Measurements from ENCODE around the gene CNTNAP2. TPM values are rescaled to one million over a fixed set of nuclear protein-coding genes. Genes with fewer than 3 reads are reported as not detected.

The CNTNAP2 gene
- total and polyA plus RNA-seq, 8 donors: 0.94 to 42.5 (median 38.6) TPM

DNA sequence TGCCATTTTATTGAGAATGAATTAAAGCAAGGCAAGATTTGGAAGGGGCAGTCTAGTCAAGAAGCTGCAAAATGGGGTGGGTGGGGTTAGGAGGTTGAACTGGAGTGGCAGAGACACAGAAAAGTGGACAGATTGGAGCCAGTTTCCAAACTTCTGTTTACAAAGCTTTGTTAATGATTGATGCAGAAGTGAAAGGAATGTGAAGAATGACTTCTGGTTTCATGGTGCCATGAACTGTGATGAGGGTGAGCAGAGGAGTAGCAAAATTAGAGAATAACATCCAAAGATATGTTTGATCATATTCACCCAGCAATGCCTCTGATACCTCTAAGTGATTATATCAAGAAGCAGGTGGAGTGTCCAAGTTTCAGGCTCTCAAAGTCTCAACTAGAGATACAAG lies 1356.0 kb downstream of the CNTNAP2 start:
- Histone ChIP-seq H3K27me3 (no peaks in the 10 kb centered on the region), H3K4me1 (no peaks in the 10 kb centered on the region), H3K36me3 (no peaks in the 10 kb centered on the region), H3K27ac (no peak overlapping the region), H3K9me3 (peaks cover 0 to 8% of the 10 kb centered on the region in 2 donors), H3K4me3 (no peak overlapping the region)
- TF ChIP-seq, protein P1, sequence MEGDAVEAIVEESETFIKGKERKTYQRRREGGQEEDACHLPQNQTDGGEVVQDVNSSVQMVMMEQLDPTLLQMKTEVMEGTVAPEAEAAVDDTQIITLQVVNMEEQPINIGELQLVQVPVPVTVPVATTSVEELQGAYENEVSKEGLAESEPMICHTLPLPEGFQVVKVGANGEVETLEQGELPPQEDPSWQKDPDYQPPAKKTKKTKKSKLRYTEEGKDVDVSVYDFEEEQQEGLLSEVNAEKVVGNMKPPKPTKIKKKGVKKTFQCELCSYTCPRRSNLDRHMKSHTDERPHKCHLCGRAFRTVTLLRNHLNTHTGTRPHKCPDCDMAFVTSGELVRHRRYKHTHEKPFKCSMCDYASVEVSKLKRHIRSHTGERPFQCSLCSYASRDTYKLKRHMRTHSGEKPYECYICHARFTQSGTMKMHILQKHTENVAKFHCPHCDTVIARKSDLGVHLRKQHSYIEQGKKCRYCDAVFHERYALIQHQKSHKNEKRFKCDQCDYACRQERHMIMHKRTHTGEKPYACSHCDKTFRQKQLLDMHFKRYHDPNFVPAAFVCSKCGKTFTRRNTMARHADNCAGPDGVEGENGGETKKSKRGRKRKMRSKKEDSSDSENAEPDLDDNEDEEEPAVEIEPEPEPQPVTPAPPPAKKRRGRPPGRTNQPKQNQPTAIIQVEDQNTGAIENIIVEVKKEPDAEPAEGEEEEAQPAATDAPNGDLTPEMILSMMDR (IDR thresholded peaks at IDR 0.05): no peak
- intact Hi-C loops (cut with DNase I): no loop called here
- DNase-seq (no peak), ATAC-seq (no peak)

- intact Hi-C loops (cut with DNase I): no loop called here
- H3K4me1 ChIP-seq: no peaks in the 10 kb centered on the region
- DNase-seq: no peak
- TF ChIP-seq, protein P1 (IDR thresholded peaks at IDR 0.05): no peak
- no peak for ATAC-seq
- H3K4me3 ChIP-seq: no peak overlapping the region
- H3K36me3 ChIP-seq: no peaks in the 10 kb centered on the region
- H3K9me3 ChIP-seq: peaks cover 0 to 4% of the 10 kb centered on the region in 2 donors
- no peaks in the 10 kb centered on the region for H3K27me3 ChIP-seq
- H3K27ac ChIP-seq: no peak overlapping the region
These were observed 1358.3 kb downstream of the CNTNAP2 start for GRCh38 chr7:147474862-147475261.

DNA sequence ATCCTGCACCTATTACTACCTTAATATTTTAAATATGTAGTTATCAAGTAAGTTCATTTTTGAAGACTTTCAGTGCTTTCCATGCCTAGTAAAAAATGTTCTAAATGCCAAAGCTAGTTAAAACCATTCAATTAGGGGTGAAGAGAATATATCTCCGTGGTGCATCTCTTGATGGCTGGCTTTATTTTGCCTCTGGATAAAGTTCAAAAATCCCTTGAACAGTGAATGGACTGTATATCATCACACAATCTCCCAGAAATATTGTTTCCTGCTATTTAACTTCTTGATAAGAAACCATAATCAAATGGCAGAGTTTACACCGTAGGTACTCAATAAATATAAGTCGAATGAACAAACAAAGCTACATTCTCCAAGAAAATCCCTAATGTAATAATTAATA lies 1360.9 kb downstream of the CNTNAP2 start:
- no peak for ATAC-seq
- intact Hi-C loops (cut with DNase I): no loop called here

GRCh38 chr7:147478796-147479195 lies 1362.2 kb downstream of the CNTNAP2 start:
- no peak for DNase-seq
- ATAC-seq: no peak
- intact Hi-C loops (cut with DNase I): no loop called here
- Histone ChIP-seq H3K9me3 (peaks cover 0 to 3% of the 10 kb centered on the region in 2 donors), H3K27me3 (no peaks in the 10 kb centered on the region), H3K36me3 (no peaks in the 10 kb centered on the region), H3K4me1 (no peaks in the 10 kb centered on the region), H3K27ac (no peak overlapping the region), H3K4me3 (no peak overlapping the region)
- TF ChIP-seq, protein P1 (IDR thresholded peaks at IDR 0.05): no peak

More for the DNA sequence above, 1360.9 kb downstream of the CNTNAP2 start:
- Histone ChIP-seq H3K27ac (no peak overlapping the region), H3K36me3 (no peaks in the 10 kb centered on the region), H3K4me1 (no peaks in the 10 kb centered on the region), H3K4me3 (no peak overlapping the region), H3K9me3 (peaks cover 0 to 4% of the 10 kb centered on the region in 2 donors), H3K27me3 (no peaks in the 10 kb centered on the region)
- TF ChIP-seq, protein P1 (IDR thresholded peaks at IDR 0.05): no peak
- DNase-seq: no peak

DNA sequence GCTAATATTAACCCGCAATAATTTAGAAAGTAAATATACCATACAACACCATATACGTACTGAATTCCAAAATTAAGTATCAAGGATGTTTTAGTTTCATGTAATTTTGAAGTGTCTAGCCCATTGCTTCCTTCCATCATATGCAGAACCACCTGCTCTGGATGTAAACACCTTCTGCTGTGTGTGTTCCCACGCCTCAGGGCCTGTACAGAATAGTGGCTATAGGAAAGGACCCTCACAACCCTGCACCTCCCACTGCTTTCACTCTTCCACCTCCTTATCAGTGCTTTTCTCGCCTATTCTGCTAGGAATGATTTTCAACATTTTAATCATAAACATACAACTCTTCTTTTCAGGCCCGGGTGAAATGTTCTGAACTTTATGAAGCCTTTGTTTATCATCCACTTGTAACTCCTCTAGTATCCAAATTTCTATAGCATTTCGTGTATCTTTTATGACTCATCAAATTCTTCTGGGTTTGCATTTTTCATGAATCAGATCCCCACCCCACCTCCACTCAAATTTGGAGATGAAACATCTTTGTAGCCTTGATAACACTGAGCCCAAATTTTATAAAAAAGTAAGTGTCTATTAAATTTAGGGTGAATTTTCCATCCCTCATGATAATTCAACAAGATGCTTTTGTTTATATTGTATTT lies 1367.2 kb downstream of the CNTNAP2 start:
- Histone ChIP-seq H3K4me3 (no peak overlapping the region), H3K36me3 (no peaks in the 10 kb centered on the region), H3K27me3 (no peaks in the 10 kb centered on the region), H3K9me3 (no peaks in the 10 kb centered on the region), H3K27ac (no peak overlapping the region), H3K4me1 (no peaks in the 10 kb centered on the region)
- intact Hi-C loops (cut with DNase I): no loop called here
- TF ChIP-seq, protein P1 (IDR thresholded peaks at IDR 0.05): no peak
- DNase-seq (no peak), ATAC-seq (no peak)

Measured in left lung (tissue), 10 donors.